K562 (cell line): ENCODE measurements around the gene STMP1.
A peak's percentile ranks its signal among the peaks of the same experiment; 100 is the strongest.

Experiments used
- IRF2 ChIP-seq: sonication (generic); formaldehyde crosslinking; IDR thresholded peaks from 2 replicates; pipeline ENCODE4 v1.8.1; 2022; ENCODE audit warnings: mild to moderate bottlenecking, missing genetic modification reagents
- PCBP2 ChIP-seq: fragments of 200-400 bp; formaldehyde crosslinking; IDR thresholded peaks from 2 replicates; pipeline ENCODE4 v1.6.1; 2018; ENCODE audit warnings: low read length, low read depth, mild to moderate bottlenecking, moderate library complexity; ENCODE audit not compliant: poor library complexity, severe bottlenecking
- TF ChIP-seq, protein P1 (sequence below), 3 experiments: IDR thresholded peaks in 2 of 3; conservative IDR thresholded peaks in 1 of 3; 2 replicates each; pipeline ENCODE4 v1.5.1; 2011 to 2012; ENCODE audit warnings: low read length in 3 of 3, mild to moderate bottlenecking in 3 of 3, control low read depth in 2 of 3, improper control_type of control experiment in 1 of 3, inconsistent platforms in 1 of 3, low read depth in 1 of 3, mixed read lengths in 1 of 3, moderate library complexity in 1 of 3; ENCODE audit not compliant: insufficient read depth in 2 of 3
- TF ChIP-seq, protein P2 (sequence below): sonication (generic); formaldehyde crosslinking; IDR thresholded peaks from 2 replicates; pipeline ENCODE4 v1.5.0; 2020; ENCODE audit warnings: missing genetic modification reagents

DNA sequence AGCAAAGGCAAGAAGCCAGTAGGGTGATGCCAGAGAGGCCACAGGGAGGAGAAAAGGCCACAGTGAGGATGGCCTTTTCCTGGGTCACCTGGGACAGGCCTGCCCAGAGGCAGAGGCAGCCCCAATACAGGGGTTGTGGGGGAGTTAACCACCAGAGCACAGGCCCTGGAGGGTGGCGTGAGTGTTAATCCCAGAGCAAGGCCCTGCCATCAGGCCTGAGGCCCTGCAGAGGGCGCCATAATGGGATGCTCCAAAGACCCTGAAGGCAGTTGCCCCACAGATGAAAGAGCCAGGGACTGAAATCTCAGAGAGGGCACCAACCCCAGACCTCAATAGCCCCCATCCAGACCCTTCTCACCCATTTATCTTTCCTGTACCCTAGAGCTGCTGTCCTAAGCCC is 41.8 kb downstream of the STMP1 start:
- TF ChIP-seq PCBP2 (no peak), IRF2 (CRISPR knock-in tag) (no peak)
- TF ChIP-seq, protein P1, sequence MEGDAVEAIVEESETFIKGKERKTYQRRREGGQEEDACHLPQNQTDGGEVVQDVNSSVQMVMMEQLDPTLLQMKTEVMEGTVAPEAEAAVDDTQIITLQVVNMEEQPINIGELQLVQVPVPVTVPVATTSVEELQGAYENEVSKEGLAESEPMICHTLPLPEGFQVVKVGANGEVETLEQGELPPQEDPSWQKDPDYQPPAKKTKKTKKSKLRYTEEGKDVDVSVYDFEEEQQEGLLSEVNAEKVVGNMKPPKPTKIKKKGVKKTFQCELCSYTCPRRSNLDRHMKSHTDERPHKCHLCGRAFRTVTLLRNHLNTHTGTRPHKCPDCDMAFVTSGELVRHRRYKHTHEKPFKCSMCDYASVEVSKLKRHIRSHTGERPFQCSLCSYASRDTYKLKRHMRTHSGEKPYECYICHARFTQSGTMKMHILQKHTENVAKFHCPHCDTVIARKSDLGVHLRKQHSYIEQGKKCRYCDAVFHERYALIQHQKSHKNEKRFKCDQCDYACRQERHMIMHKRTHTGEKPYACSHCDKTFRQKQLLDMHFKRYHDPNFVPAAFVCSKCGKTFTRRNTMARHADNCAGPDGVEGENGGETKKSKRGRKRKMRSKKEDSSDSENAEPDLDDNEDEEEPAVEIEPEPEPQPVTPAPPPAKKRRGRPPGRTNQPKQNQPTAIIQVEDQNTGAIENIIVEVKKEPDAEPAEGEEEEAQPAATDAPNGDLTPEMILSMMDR (IDR thresholded peaks at IDR 0.05 in 2 of 3, conservative IDR thresholded peaks at IDR 0.05 in 1 of 3; ENCODE audit: insufficient read depth in 2 of 3, low read depth in 1 of 3, low read length in 3 of 3) = peak; percentile 78 to 89 (median 86)
- TF ChIP-seq, protein P2, sequence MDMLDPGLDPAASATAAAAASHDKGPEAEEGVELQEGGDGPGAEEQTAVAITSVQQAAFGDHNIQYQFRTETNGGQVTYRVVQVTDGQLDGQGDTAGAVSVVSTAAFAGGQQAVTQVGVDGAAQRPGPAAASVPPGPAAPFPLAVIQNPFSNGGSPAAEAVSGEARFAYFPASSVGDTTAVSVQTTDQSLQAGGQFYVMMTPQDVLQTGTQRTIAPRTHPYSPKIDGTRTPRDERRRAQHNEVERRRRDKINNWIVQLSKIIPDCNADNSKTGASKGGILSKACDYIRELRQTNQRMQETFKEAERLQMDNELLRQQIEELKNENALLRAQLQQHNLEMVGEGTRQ (CRISPR knock-in tag) = no peak
